K562 (cell line): ENCODE results near the gene TMEM14C. TPM values are rescaled to one million over a fixed set of nuclear protein-coding genes. Genes with fewer than 3 reads are reported as not detected.

Experiments used
- ARHGAP35 ChIP-seq: fragments of 450-650 bp; IDR thresholded peaks from 2 replicates; pipeline ENCODE4 v1.6.1; 2018; ENCODE audit not compliant: partially characterized antibody
- CBFA2T2 ChIP-seq: fragments of 450-650 bp; conservative IDR thresholded peaks from 2 replicates; pipeline ENCODE4 v1.6.1; 2017; ENCODE audit warnings: mild to moderate bottlenecking
- CHD2 ChIP-seq: IDR thresholded peaks from 2 replicates; pipeline ENCODE4 v1.6.1; 2011; ENCODE audit warnings: low read depth, low read length
- ELF2 ChIP-seq: fragments of 250-450 bp; sonication (Bioruptor Pico); IDR thresholded peaks from 2 replicates; pipeline ENCODE4 v1.5.0; 2021; ENCODE audit warnings: mild to moderate bottlenecking
- ERF ChIP-seq: fragments of 450-650 bp; formaldehyde crosslinking; IDR thresholded peaks from 2 replicates; pipeline ENCODE4 v1.4.0; 2020; ENCODE audit warnings: mild to moderate bottlenecking, mixed read lengths
- EZH2 ChIP-seq: IDR thresholded peaks from 2 replicates; pipeline ENCODE4 v1.6.1; 2012; ENCODE audit warnings: low read depth, mild to moderate bottlenecking, inconsistent platforms, low read length, borderline replicate concordance
- HMGN3 ChIP-seq: IDR thresholded peaks from 2 replicates; pipeline ENCODE4 v1.6.1; 2011; ENCODE audit warnings: borderline replicate concordance, low read depth, mild to moderate bottlenecking, mixed read lengths, low read length; ENCODE audit not compliant: insufficient read length; ENCODE audit errors: extremely low read depth
- KAT2B ChIP-seq: IDR thresholded peaks from one replicate; pipeline ENCODE4 v1.6.1; 2012; ENCODE audit warnings: low read depth, mild to moderate bottlenecking, control low read depth, inconsistent platforms, low read length, moderate library complexity
- MECOM ChIP-seq: fragments of 250-450 bp; sonication (Bioruptor Pico); IDR thresholded peaks from 2 replicates; pipeline ENCODE4 v1.8.0; 2022; ENCODE audit warnings: inconsistent platforms
- MED1 ChIP-seq: sonication (generic); formaldehyde crosslinking; IDR thresholded peaks from 2 replicates; pipeline ENCODE4 v1.8.1; 2023; ENCODE audit warnings: missing genetic modification reagents, borderline replicate concordance
- NCOA1 ChIP-seq: fragments of 450-650 bp; IDR thresholded peaks from 2 replicates; pipeline ENCODE4 v1.6.1; 2016; ENCODE audit warnings: low read depth
- NEUROD1 ChIP-seq: fragments of 150-350 bp; IDR thresholded peaks from 2 replicates; pipeline ENCODE4 v1.6.1; 2014; ENCODE audit warnings: borderline replicate concordance, low read length, low read depth; ENCODE audit not compliant: partially characterized antibody
- NR2C1 ChIP-seq, 2 experiments: fragments of 450-650 bp; IDR thresholded peaks; 2 replicates each; pipeline ENCODE4 v1.6.1; 2017; ENCODE audit warnings: mild to moderate bottlenecking in 2 of 2, antibody characterized with exemption in 1 of 2, inconsistent platforms in 1 of 2, missing compliant biosample characterization in 1 of 2, missing genetic modification characterization in 1 of 2
- RCOR1 ChIP-seq, 2 experiments: IDR thresholded peaks; 2 replicates each; pipeline ENCODE4 v1.6.1; 2012; ENCODE audit warnings: low read depth in 2 of 2, low read length in 2 of 2, borderline replicate concordance in 1 of 2, improper control_type of control experiment in 1 of 2
- SMAD4 ChIP-seq: fragments of 250-450 bp; sonication (Bioruptor Pico); conservative IDR thresholded peaks from 2 replicates; pipeline ENCODE4 v1.8.0; 2021; ENCODE audit warnings: inconsistent platforms, mild to moderate bottlenecking, moderate library complexity
- STAT5A ChIP-seq: IDR thresholded peaks from 2 replicates; pipeline ENCODE4 v1.6.1; 2012; ENCODE audit warnings: low read length, inconsistent platforms, borderline replicate concordance
- TCF7 ChIP-seq: sonication (generic); IDR thresholded peaks from 2 replicates; pipeline ENCODE4 v1.6.1; 2016; ENCODE audit warnings: antibody characterized with exemption, borderline replicate concordance
- TCF7L2 ChIP-seq: fragments of 150-350 bp; IDR thresholded peaks from 2 replicates; pipeline ENCODE4 v1.6.1; 2016; ENCODE audit warnings: low read depth, mild to moderate bottlenecking, low read length, moderate library complexity
- THRAP3 ChIP-seq: fragments of 450-650 bp; IDR thresholded peaks from 2 replicates; pipeline ENCODE4 v1.6.1; 2016; ENCODE audit warnings: mild to moderate bottlenecking, inconsistent platforms, borderline replicate concordance
- U2AF2 ChIP-seq: fragments of 200-400 bp; formaldehyde crosslinking; optimal IDR thresholded peaks from 2 replicates; pipeline ENCODE3; 2017; ENCODE audit warnings: low read depth, mild to moderate bottlenecking, low read length
- ZNF384 ChIP-seq: IDR thresholded peaks from 2 replicates; pipeline ENCODE4 v1.6.1; 2012; ENCODE audit warnings: low read depth, low read length, improper control_type of control experiment
- polyA plus RNA-seq, 8 experiments: library from polyadenylated mRNA; depleted of rRNA in 4 of 8; stranded (reverse) in 5 of 8; unstranded in 3 of 8; fragments of >200 nt; fragmentation: Nextera tagmentation in 2 of 8; fragmentation: Illumina TruSeq in 1 of 8; extraction: Ambion mirVana in 2 of 8; extraction: Trizol in 1 of 8; gene quantifications; 2 replicates each; pipeline versions ENCODE4 v1.2.1 to v1.2.3, GENCODE V29; 2011 to 2014; ENCODE audit warnings: inconsistent platforms in 1 of 8, missing spikeins in 1 of 8
- total RNA-seq, 7 experiments: library from RNA; depleted of rRNA in 6 of 7; stranded (reverse); fragments of >200 nt in 6 of 7; fragmentation: Illumina TruSeq in 2 of 7; extraction: Trizol in 2 of 7; gene quantifications; 2 replicates each; pipeline versions ENCODE4 v1.2.1 to v1.2.3, GENCODE V29; 2011 to 2021; ENCODE audit warnings: low replicate concordance in 1 of 7
- TF ChIP-seq, protein P1 (sequence below), 2 experiments: fragments of 450-650 bp in 1 of 2; sonication (generic) in 1 of 2; formaldehyde crosslinking in 1 of 2; IDR thresholded peaks in 1 of 2; conservative IDR thresholded peaks in 1 of 2; 2 replicates each; pipeline versions ENCODE4 v1.6.1 to v1.8.1; 2016 to 2023; ENCODE audit warnings: mild to moderate bottlenecking in 2 of 2, moderate library complexity in 2 of 2, inconsistent platforms in 1 of 2, missing genetic modification reagents in 1 of 2
- TF ChIP-seq, protein P2 (sequence below): fragments of 450-650 bp; IDR thresholded peaks from 2 replicates; pipeline ENCODE4 v1.6.1; 2017; ENCODE audit warnings: antibody characterized with exemption, mild to moderate bottlenecking

Gene TMEM14C
- total and polyA plus RNA-seq, 9 of the 15 experiments (the other 6 are each of a cell fraction or from before 2014, with no cell fraction given), result 151 to 496 (median 263) TPM

DNA sequence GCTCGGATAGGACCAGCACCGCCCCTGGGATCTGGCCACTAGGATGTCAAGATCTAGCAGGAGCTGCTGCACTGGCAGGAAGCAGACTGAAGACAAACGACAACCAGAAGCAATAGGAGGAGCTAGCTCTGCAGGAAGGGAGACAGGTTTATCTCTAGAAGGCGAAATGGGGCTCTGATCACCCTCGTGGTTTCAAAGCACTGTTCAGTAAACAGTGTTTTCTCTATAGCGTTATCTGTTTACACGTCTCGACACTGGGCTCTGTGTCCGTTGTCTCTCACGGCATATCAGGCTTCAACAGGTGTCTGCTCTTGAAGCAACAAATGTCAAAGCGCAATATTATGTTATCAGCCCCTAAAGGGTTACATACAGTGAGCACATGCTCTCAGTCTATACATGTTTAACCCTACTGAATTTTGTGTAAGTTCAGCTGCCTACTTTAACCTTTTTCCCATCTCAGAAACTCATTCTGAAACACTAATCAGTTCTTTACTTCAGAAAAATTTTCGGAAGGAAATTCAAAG is 48.6 kb downstream of the TMEM14C start (continued):
- TF ChIP-seq RCOR1 (IDR thresholded peaks at IDR 0.05; ENCODE audit: borderline replicate concordance in 1 of 2, low read depth in 2 of 2, low read length in 2 of 2) (peak; percentile 93 to 98), ERF (CRISPR knock-in tag) (no peak), TCF7 (peak; percentile 94), SMAD4 (CRISPR knock-in tag) (peak; percentile 95), NEUROD1 (peak; percentile 75), ARHGAP35 (no peak), THRAP3 (no peak), HMGN3 (peak; percentile 55), NR2C1 (IDR thresholded peaks at IDR 0.05) (peak; percentile 56), NR2C1 (tag; IDR thresholded peaks at IDR 0.05) (peak; percentile 48; the same call in 1 of the 2 replicates), CBFA2T2 (peak; percentile 95), MECOM (CRISPR knock-in tag) (0 out of 2 replicates have a peak, but pooled peaks have one; percentile 56), CHD2 (no peak), U2AF2 (no peak), ELF2 (CRISPR knock-in tag) (no peak), NCOA1 (peak; percentile 82), EZH2 (no peak), STAT5A (peak; percentile 86), ZNF384 (no peak), KAT2B (no peak), TCF7L2 (no peak), MED1 (no peak)
- TF ChIP-seq, protein P1, sequence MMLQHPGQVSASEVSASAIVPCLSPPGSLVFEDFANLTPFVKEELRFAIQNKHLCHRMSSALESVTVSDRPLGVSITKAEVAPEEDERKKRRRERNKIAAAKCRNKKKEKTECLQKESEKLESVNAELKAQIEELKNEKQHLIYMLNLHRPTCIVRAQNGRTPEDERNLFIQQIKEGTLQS (IDR thresholded peaks at IDR 0.05), result 0 out of 2 replicates have a peak, but pooled peaks have one; percentile 39
- TF ChIP-seq, protein P1 (CRISPR knock-in tag; conservative IDR thresholded peaks at IDR 0.05), result no peak
- TF ChIP-seq, protein P2, sequence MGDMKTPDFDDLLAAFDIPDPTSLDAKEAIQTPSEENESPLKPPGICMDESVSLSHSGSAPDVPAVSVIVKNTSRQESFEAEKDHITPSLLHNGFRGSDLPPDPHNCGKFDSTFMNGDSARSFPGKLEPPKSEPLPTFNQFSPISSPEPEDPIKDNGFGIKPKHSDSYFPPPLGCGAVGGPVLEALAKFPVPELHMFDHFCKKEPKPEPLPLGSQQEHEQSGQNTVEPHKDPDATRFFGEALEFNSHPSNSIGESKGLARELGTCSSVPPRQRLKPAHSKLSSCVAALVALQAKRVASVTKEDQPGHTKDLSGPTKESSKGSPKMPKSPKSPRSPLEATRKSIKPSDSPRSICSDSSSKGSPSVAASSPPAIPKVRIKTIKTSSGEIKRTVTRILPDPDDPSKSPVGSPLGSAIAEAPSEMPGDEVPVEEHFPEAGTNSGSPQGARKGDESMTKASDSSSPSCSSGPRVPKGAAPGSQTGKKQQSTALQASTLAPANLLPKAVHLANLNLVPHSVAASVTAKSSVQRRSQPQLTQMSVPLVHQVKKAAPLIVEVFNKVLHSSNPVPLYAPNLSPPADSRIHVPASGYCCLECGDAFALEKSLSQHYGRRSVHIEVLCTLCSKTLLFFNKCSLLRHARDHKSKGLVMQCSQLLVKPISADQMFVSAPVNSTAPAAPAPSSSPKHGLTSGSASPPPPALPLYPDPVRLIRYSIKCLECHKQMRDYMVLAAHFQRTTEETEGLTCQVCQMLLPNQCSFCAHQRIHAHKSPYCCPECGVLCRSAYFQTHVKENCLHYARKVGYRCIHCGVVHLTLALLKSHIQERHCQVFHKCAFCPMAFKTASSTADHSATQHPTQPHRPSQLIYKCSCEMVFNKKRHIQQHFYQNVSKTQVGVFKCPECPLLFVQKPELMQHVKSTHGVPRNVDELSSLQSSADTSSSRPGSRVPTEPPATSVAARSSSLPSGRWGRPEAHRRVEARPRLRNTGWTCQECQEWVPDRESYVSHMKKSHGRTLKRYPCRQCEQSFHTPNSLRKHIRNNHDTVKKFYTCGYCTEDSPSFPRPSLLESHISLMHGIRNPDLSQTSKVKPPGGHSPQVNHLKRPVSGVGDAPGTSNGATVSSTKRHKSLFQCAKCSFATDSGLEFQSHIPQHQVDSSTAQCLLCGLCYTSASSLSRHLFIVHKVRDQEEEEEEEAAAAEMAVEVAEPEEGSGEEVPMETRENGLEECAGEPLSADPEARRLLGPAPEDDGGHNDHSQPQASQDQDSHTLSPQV, result peak; percentile 69; the same call in 1 of the 2 replicates
